ENCODE results near the gene ELL2.

Gene ELL2

GRCh38 chr5:95984287-95984938 is 22.8 kb upstream of the ELL2 start:
- no peak for DNase-seq
- Histone ChIP-seq H3K9me2 (replicated peaks; ENCODE audit: insufficient read depth, low read length) (no peaks in the 10 kb centered on the region), H4K20me1 (ENCODE audit: insufficient read depth, low read length) (no peaks in the 10 kb centered on the region), H3K9me3 (replicated peaks; ENCODE audit: insufficient read depth, low read length) (no peaks in the 10 kb centered on the region), H3K27me3 (replicated peaks; ENCODE audit: insufficient read depth, low read length) (no peaks in the 10 kb centered on the region), H3F3A (ENCODE audit: insufficient read depth, low read length) (no peaks in the 10 kb centered on the region), H3K9ac (ENCODE audit: low read length) (no peak overlapping the region), H3K27ac (ENCODE audit: low read length) (no peak overlapping the region), H3K79me2 (ENCODE audit: low read length) (no peaks in the 10 kb centered on the region), H2AFZ (ENCODE audit: low read length) (no peak overlapping the region), H3K4me2 (ENCODE audit: low read depth, low read length) (no peak overlapping the region), H3K36me3 (replicated peaks; ENCODE audit: insufficient read depth, low read length) (no peaks in the 10 kb centered on the region), H3K4me3 (ENCODE audit: low read length) (no peak overlapping the region), H3K4me1 (ENCODE audit: low read length) (no peaks in the 10 kb centered on the region)
- no peak for TF ChIP-seq CTCF (IDR thresholded peaks at IDR 0.05; ENCODE audit: low read length)
- no peak for TF ChIP-seq EZH2phosphoT487 (IDR thresholded peaks at IDR 0.05; ENCODE audit: low read length)
- TF ChIP-seq EZH2 (optimal IDR thresholded peaks at IDR 0.05; ENCODE audit: low read depth, low read length), result no peak

GRCh38 chr5:95983509-95983908 is 21.9 kb upstream of the ELL2 start:
- Histone ChIP-seq H3K4me2 (ENCODE audit: low read depth, low read length) (no peak overlapping the region), H4K20me1 (ENCODE audit: insufficient read depth, low read length) (no peaks in the 10 kb centered on the region), H3K4me1 (ENCODE audit: low read length) (no peaks in the 10 kb centered on the region), H3K9me2 (replicated peaks; ENCODE audit: insufficient read depth, low read length) (no peaks in the 10 kb centered on the region), H3K79me2 (ENCODE audit: low read length) (no peaks in the 10 kb centered on the region), H3K27ac (ENCODE audit: low read length) (no peak overlapping the region), H3K4me3 (ENCODE audit: low read length) (no peak overlapping the region), H3K36me3 (replicated peaks; ENCODE audit: insufficient read depth, low read length) (no peaks in the 10 kb centered on the region), H3K9me3 (replicated peaks; ENCODE audit: insufficient read depth, low read length) (no peaks in the 10 kb centered on the region), H2AFZ (ENCODE audit: low read length) (no peak overlapping the region), H3K9ac (ENCODE audit: low read length) (no peak overlapping the region), H3F3A (ENCODE audit: insufficient read depth, low read length) (no peaks in the 10 kb centered on the region), H3K27me3 (replicated peaks; ENCODE audit: insufficient read depth, low read length) (no peaks in the 10 kb centered on the region)
- no peak for DNase-seq
- TF ChIP-seq EZH2phosphoT487 (IDR thresholded peaks at IDR 0.05; ENCODE audit: low read length) (no peak), CTCF (IDR thresholded peaks at IDR 0.05; ENCODE audit: low read length) (no peak), EZH2 (optimal IDR thresholded peaks at IDR 0.05; ENCODE audit: low read depth, low read length) (no peak)

GRCh38 chr5:95983080-95983479 is 21.4 kb upstream of the ELL2 start:
- H3K4me2 ChIP-seq (ENCODE audit: low read depth, low read length), result no peak overlapping the region
- DNase-seq, result no peak

More at GRCh38 chr5:95983080-95983479, 21.4 kb upstream of the ELL2 start:
- Histone ChIP-seq H3F3A (ENCODE audit: insufficient read depth, low read length) (no peaks in the 10 kb centered on the region), H4K20me1 (ENCODE audit: insufficient read depth, low read length) (no peaks in the 10 kb centered on the region), H3K4me3 (ENCODE audit: low read length) (no peak overlapping the region), H3K36me3 (replicated peaks; ENCODE audit: insufficient read depth, low read length) (no peaks in the 10 kb centered on the region), H2AFZ (ENCODE audit: low read length) (no peak overlapping the region), H3K9me3 (replicated peaks; ENCODE audit: insufficient read depth, low read length) (no peaks in the 10 kb centered on the region), H3K27me3 (replicated peaks; ENCODE audit: insufficient read depth, low read length) (no peaks in the 10 kb centered on the region), H3K27ac (ENCODE audit: low read length) (no peak overlapping the region), H3K79me2 (ENCODE audit: low read length) (no peaks in the 10 kb centered on the region), H3K4me1 (ENCODE audit: low read length) (no peaks in the 10 kb centered on the region), H3K9me2 (replicated peaks; ENCODE audit: insufficient read depth, low read length) (no peaks in the 10 kb centered on the region), H3K9ac (ENCODE audit: low read length) (no peak overlapping the region)
- no peak for TF ChIP-seq EZH2 (optimal IDR thresholded peaks at IDR 0.05; ENCODE audit: low read depth, low read length)
- no peak for TF ChIP-seq CTCF (IDR thresholded peaks at IDR 0.05; ENCODE audit: low read length)
- TF ChIP-seq EZH2phosphoT487 (IDR thresholded peaks at IDR 0.05; ENCODE audit: low read length), result no peak
